ENCODE measurements around the gene DNTT.
"Not testable (repeated sequence)": the region's sequence is repeated elsewhere in the genome, so short reads cannot be mapped to it uniquely, and the experiment has no call there.

DNTT gene

GRCh38 chr10:96276831-96277230 lies 27.4 kb upstream of the DNTT start:
- no peak for ATAC-seq

GRCh38 chr10:96279191-96279641 lies 25.0 kb upstream of the DNTT start:
- no peak for ATAC-seq

- no peak for ATAC-seq
Measured at GRCh38 chr10:96280859-96281258, 23.4 kb upstream of the DNTT start.

GRCh38 chr10:96281444-96282029 lies 22.7 kb upstream of the DNTT start:
- no peak for ATAC-seq

- ATAC-seq: no peak
Measured at GRCh38 chr10:96283351-96283750, 20.9 kb upstream of the DNTT start.

- ATAC-seq: no peak
Measured at GRCh38 chr10:96283756-96284155, 20.5 kb upstream of the DNTT start.

GRCh38 chr10:96285331-96285752 lies 18.9 kb upstream of the DNTT start:
- ATAC-seq: no peak

- ATAC-seq: no peak
Measured at GRCh38 chr10:96287392-96288105, 16.7 kb upstream of the DNTT start.

GRCh38 chr10:96288151-96288621 lies 16.0 kb upstream of the DNTT start:
- ATAC-seq: peak; percentile 38 to 62

- no peak for ATAC-seq
Measured at GRCh38 chr10:96289218-96289910, 14.9 kb upstream of the DNTT start.

- no peak for ATAC-seq
Measured at GRCh38 chr10:96290368-96291133, 13.7 kb upstream of the DNTT start.

- ATAC-seq: no peak
Measured at GRCh38 chr10:96292971-96293920, 11.0 kb upstream of the DNTT start.

- no peak for ATAC-seq
Measured at GRCh38 chr10:96295475-96295874, 8.8 kb upstream of the DNTT start.

- no peak for ATAC-seq
Measured at GRCh38 chr10:96297486-96297885, 6.7 kb upstream of the DNTT start.

GRCh38 chr10:96298362-96298761 lies 5.9 kb upstream of the DNTT start:
- ATAC-seq: no peak

- no peak for ATAC-seq
Measured at GRCh38 chr10:96299383-96299782, 4.9 kb upstream of the DNTT start.

GRCh38 chr10:96301616-96302015 lies 2.6 kb upstream of the DNTT start:
- no peak for ATAC-seq

- no peak for ATAC-seq
Measured at GRCh38 chr10:96305019-96305418, 785 bp downstream of the DNTT start.

GRCh38 chr10:96306516-96306915 lies 2.3 kb downstream of the DNTT start:
- ATAC-seq: no peak

- not testable (repeated sequence) for ATAC-seq
Measured at GRCh38 chr10:96308854-96309253, 4.6 kb downstream of the DNTT start.

- ATAC-seq: no peak
Measured at GRCh38 chr10:96309628-96310320, 5.5 kb downstream of the DNTT start.

Measured in activated CD4-positive, CD25-positive, alpha-beta regulatory T cell treated with anti-CD3 and anti-CD28 coated beads, Interleukin-2, amount 50 U/mL, for 24 hours (primary cell).